GM18508 (cell line): ENCODE measurements around the gene OR2K2.
"Not testable (repeated sequence)": the region's sequence is repeated elsewhere in the genome, so short reads cannot be mapped to it uniquely, and the experiment has no call there.

ENCODE experiments used
- ATAC-seq: cut with Tn5 transposase; IDR thresholded peaks from one replicate; pipeline ENCODE4 v1.9.1; 2021; ENCODE audit warnings: moderate number of reproducible peaks; ENCODE audit not compliant: insufficient read depth, unreplicated experiment

Gene OR2K2, protein sequence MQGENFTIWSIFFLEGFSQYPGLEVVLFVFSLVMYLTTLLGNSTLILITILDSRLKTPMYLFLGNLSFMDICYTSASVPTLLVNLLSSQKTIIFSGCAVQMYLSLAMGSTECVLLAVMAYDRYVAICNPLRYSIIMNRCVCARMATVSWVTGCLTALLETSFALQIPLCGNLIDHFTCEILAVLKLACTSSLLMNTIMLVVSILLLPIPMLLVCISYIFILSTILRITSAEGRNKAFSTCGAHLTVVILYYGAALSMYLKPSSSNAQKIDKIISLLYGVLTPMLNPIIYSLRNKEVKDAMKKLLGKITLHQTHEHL

DNA sequence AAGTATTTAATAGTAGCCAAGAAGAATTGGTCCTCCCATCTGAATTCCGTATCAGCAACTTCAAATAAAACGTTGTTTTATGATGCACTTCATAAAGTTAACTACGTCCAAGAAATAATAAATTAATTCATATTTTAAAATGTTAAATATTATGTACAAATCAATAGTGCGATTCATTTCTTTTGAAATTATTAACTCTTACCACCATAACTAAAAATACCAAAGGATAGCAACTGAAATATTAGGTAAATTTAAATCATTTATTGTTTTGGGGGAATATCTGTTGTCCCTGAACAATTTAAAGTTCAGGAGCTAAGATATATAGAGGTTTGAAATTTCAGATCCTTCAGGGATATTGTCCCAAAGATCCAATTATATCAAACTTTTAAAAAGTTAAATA lies at the start of gene OR2K2:
Gene OR2K2, minus strand, starts transcription at position 101 of the 400 bp plus-strand sequence. CDS start 1,791 bp downstream, outside the sequence.
- no peak for ATAC-seq

- ATAC-seq, result no peak
Measured at GRCh38 chr9:111375817-111376564, 46.0 kb upstream of the OR2K2 start.

- no peak for ATAC-seq
Measured at GRCh38 chr9:111375062-111375461, 45.0 kb upstream of the OR2K2 start.

DNA sequence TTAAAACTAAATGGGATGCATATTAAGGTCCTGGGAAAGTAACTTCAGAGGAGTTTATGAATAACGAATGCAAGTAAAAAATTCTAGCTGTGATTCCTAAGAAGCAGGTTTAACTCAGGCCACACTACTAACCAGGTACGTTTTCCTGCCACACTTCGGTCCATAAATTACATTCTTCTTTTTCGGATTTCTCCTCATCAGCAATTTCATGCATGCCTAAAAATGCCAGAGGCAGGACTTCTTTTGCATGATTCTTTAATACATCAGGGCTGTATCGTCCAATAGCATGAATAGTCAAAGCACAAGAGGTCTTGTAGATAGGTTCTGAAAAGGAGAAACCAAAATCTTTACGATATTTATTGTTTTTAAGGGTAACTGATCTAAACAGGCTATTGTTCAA lies 42.3 kb upstream of the OR2K2 start:
- no peak for ATAC-seq

- no peak for ATAC-seq
Measured at GRCh38 chr9:111366978-111367377, 37.0 kb upstream of the OR2K2 start.

- ATAC-seq, result no peak
Measured at GRCh38 chr9:111362526-111362925, 32.5 kb upstream of the OR2K2 start.

- ATAC-seq, result no peak
Measured at GRCh38 chr9:111360881-111361280, 30.9 kb upstream of the OR2K2 start.

DNA sequence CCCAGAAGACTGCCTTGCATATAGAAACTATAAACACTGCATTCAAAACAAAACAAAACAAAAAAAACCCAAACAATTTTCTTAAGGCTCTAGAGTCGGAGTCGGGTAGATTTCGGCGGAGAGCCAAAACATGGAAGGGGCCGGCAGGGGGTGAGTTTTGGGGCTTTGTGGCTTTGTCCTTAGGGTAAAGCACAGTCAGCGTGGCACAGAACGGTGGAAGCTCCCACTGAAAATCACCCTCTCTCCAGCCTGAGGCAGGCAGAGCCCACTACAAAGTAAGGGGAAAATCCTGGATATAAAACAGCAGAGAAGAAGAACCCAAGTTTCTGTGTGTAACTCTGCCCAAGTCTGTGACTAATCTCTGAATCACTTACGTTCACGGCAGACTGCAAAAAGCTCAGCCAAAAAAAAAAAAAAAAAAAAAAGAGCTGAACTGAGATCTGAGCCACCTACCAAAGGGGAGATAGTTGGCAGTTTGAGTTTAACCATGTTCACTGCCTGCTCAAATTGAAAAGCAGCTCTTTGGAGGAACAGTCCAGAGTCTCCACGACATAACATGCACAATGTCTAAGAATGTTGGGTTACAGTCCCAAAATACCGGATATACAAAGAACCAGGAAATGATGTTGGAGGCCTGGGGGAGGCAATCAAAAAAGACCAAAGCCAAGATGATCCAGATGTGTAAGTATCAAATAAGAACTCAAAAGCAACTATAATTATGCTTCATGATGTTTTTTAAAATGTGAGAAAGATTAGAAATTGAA lies 26.6 kb upstream of the OR2K2 start:
- ATAC-seq, result no peak

GRCh38 chr9:111352545-111352944 lies 22.5 kb upstream of the OR2K2 start:
- ATAC-seq, result no peak

- no peak for ATAC-seq
Measured at GRCh38 chr9:111350556-111350955, 20.5 kb upstream of the OR2K2 start.

DNA sequence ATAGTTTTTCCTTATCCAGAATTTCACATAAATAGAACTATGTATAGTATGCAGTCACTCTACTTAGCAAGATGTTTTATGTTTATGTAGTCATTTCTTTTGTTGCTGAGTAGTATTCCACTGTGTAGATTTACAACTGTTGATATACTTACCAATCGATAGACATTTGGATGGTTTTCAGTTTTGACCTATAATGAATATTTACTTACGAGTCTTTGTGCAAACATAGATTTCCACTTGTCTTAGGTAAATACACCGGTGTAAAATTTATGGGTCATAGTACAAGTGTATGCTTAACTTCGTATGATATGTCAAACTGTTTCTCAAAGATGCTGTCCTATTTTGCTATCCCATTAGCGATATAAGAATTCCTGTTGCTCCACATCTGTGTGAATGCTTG lies 19.7 kb upstream of the OR2K2 start:
- ATAC-seq, result no peak

DNA sequence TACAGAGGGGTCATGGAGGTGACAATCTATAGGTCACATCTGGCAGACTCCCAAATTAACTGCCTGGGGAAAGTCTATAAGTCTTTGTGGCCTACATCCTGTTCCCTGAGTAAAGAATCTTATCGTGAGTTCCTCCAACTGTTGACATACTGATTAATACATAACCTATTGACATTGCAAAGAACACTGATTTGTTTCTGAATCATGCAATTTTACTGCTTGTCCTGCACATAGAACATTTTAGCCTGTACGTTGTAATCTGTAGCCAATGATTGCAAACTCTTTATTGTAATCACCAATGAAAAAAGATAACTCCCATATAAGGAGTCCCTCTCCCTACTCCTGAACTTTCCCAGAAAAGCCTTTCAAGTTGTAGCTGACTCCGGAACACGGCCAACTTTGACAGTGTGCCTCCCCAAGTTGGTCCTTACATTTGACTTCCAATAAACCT lies 18.8 kb upstream of the OR2K2 start:
- ATAC-seq, result no peak

GRCh38 chr9:111334318-111334863 lies 4.4 kb upstream of the OR2K2 start:
- ATAC-seq, result not testable (repeated sequence)

GRCh38 chr9:111320631-111321030 lies 9.4 kb downstream of the OR2K2 start:
- ATAC-seq, result no peak

- ATAC-seq, result no peak
Measured at GRCh38 chr9:111316796-111317195, 13.2 kb downstream of the OR2K2 start.

GRCh38 chr9:111305914-111306313 lies 24.1 kb downstream of the OR2K2 start:
- no peak for ATAC-seq

DNA sequence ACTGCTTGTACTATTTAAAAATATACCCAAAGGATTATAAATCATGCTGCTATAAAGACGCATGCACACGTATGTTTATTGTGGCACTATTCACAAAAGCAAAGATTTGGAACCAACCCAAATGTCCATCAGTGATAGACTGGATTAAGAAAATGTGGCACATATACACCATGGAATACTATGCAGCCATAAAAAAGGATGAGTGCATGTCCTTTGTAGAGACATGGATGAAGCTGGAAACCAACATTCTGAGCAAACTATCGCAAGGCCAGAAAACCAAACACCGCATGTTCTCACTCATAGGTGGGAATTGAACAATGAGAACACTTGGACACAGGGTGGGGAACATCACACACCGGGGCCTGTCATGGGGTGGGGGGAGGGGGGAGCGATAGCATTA lies 26.0 kb downstream of the OR2K2 start:
- not testable (repeated sequence) for ATAC-seq

- no peak for ATAC-seq
Measured at GRCh38 chr9:111301195-111301594, 28.8 kb downstream of the OR2K2 start.

DNA sequence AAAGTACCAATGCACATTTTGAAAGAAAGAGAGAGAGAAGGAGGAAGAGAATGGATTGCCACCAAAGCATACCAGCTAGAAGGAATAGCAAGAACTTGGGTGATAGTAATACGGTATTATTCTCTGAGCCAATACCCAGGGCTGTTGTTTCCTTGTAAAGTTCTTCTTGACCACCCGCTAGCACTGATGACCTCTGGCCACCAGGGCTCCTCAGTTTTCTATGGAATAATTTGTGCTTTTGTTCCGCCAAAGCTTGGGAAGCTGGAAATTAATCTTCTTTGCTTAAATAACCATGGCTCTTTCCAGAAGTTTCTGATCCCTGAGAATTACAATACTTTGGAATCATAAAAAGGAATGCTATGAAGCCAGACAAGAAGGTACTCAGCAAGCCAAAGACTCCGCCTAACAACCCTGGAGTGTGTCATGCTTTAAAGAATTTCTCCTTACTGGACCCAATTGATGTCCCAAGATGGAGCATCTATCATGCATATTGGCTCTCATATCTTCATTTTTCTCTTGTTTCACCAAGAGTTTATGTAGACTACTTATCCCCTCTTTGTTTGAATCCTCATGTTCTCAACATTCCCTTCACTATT lies 29.8 kb downstream of the OR2K2 start:
- ATAC-seq, result no peak

GRCh38 chr9:111299599-111299966 lies 30.4 kb downstream of the OR2K2 start:
- ATAC-seq, result not testable (repeated sequence)
